ENCODE measurements around the gene OCEL1.

OCEL1 gene

GRCh38 chr19:17209126-17210036, 16.6 kb upstream of the OCEL1 start:
- no peak for DNase-seq

- DNase-seq = no peak
Observed at GRCh38 chr19:17210296-17210695, 15.7 kb upstream of the OCEL1 start.

- no peak for DNase-seq
Observed at GRCh38 chr19:17211547-17212446, 14.2 kb upstream of the OCEL1 start.

- no peak for DNase-seq
Observed at GRCh38 chr19:17213334-17213733, 12.7 kb upstream of the OCEL1 start.

GRCh38 chr19:17214508-17215126, 11.4 kb upstream of the OCEL1 start:
- peak in 2 of 51 donors; percentile 38 to 40 for DNase-seq

- peak; percentile 48 to 97 (median 85) for DNase-seq
Observed at GRCh38 chr19:17215127-17215971, 10.7 kb upstream of the OCEL1 start, which contains the start of gene USE1. USE1 (plus strand) TSS chr19:17215357; CDS start chr19:17215406, 49 bp downstream.

GRCh38 chr19:17216058-17216670, 9.9 kb upstream of the OCEL1 start:
- DNase-seq = peak in 4 of 51 donors; percentile 2 to 20 (median 14)

GRCh38 chr19:17219286-17219685, 6.7 kb upstream of the OCEL1 start:
- DNase-seq = no peak

GRCh38 chr19:17220207-17220758, 5.7 kb upstream of the OCEL1 start:
- DNase-seq = peak in 1 of 51 donors; percentile 13

GRCh38 chr19:17225053-17225452, 973 bp upstream of the OCEL1 start:
- no peak for DNase-seq

- no peak for DNase-seq
Observed at GRCh38 chr19:17227798-17228367, 1.9 kb downstream of the OCEL1 start.

GRCh38 chr19:17229890-17230289, 3.9 kb downstream of the OCEL1 start:
- DNase-seq = no peak

GRCh38 chr19:17232258-17232657, 6.2 kb downstream of the OCEL1 start:
- DNase-seq = no peak

- peak in 16 of 51 donors; percentile 4 to 38 (median 17) for DNase-seq
Observed at GRCh38 chr19:17234911-17235299, 8.9 kb downstream of the OCEL1 start.

GRCh38 chr19:17235300-17235970, 9.4 kb downstream of the OCEL1 start:
- peak in 37 of 51 donors; percentile 18 to 73 (median 46) for DNase-seq

- peak in 1 of 51 donors; percentile 3 for DNase-seq
Observed at GRCh38 chr19:17235971-17236777, 10.1 kb downstream of the OCEL1 start.

GRCh38 chr19:17236811-17237543, 11.0 kb downstream of the OCEL1 start:
- DNase-seq = no peak
